HUES64 (cell line): ENCODE results near the gene IQGAP2.
A peak's percentile ranks its signal among the peaks of the same experiment; 100 is the strongest.

Experiments
- H3K27ac ChIP-seq: 2 replicates; pipeline ENCODE4 v1.7.0; 2013; ENCODE audit warnings: low read depth, low read length, inconsistent platforms
- H3K27me3 ChIP-seq: 2 replicates; pipeline ENCODE4 v1.6.1; 2013; ENCODE audit warnings: mild to moderate bottlenecking, low read length; ENCODE audit not compliant: insufficient read depth
- H3K36me3 ChIP-seq: 2 replicates; pipeline ENCODE4 v1.6.1; 2013; ENCODE audit warnings: mild to moderate bottlenecking, low read length; ENCODE audit not compliant: insufficient read depth
- H3K4me1 ChIP-seq: 2 replicates; pipeline ENCODE4 v1.6.1; 2013; ENCODE audit warnings: mild to moderate bottlenecking, low read length, moderate library complexity; ENCODE audit not compliant: insufficient read depth
- H3K4me3 ChIP-seq: 2 replicates; pipeline ENCODE4 v1.5.1; 2013; ENCODE audit warnings: mild to moderate bottlenecking, low read length, moderate library complexity
- H3K9ac ChIP-seq: 2 replicates; pipeline ENCODE4 v1.6.1; 2013; ENCODE audit warnings: mild to moderate bottlenecking, low read depth, low read length
- H3K9me3 ChIP-seq: 2 replicates; pipeline ENCODE4 v1.6.1; 2013; ENCODE audit warnings: low read depth, low read length; ENCODE audit not compliant: insufficient read depth
- WGBS: fragments of 150-250, 120-280 bp; methylation state at CpG from one replicate; pipeline ENCODE4 v1.1.7; 2013; ENCODE audit warnings: missing lambda C conversion rate; 5-methylcytosine and 5-hydroxymethylcytosine counted together

The IQGAP2 gene

GRCh38 chr5:76401801-76402250, 1.3 kb upstream of the IQGAP2 start:
- WGBS = 69% methylated on average over 11 of the region's 11 CpGs
- peaks cover 23% of the 10 kb centered on the region for H3K4me1 ChIP-seq
- no peaks in the 10 kb centered on the region for H3K27me3 ChIP-seq
- H3K9me3 ChIP-seq = no peaks in the 10 kb centered on the region
- H3K4me3 ChIP-seq = peak overlapping the region; percentile 89
- H3K36me3 ChIP-seq = no peaks in the 10 kb centered on the region
- peak overlapping the region; percentile 51; the same call in 1 of the 2 replicates for H3K9ac ChIP-seq
- H3K27ac ChIP-seq = no peak overlapping the region

GRCh38 chr5:76402251-76402885, 717 bp upstream of the IQGAP2 start:
- WGBS = 17% methylated on average over 22 of the region's 25 CpGs
- Histone ChIP-seq H3K36me3 (no peaks in the 10 kb centered on the region), H3K4me3 (peak overlapping the region; percentile 89), H3K27ac (peak overlapping the region; percentile 64), H3K4me1 (peaks cover 23% of the 10 kb centered on the region), H3K9ac (peak overlapping the region; percentile 82), H3K9me3 (no peaks in the 10 kb centered on the region), H3K27me3 (no peaks in the 10 kb centered on the region)

GRCh38 chr5:76403766-76404222, 709 bp downstream of the IQGAP2 start:
- Histone ChIP-seq H3K4me1 (peaks cover 23% of the 10 kb centered on the region), H3K4me3 (peak overlapping the region; percentile 89), H3K27ac (peak overlapping the region; percentile 24; the same call in 1 of the 2 replicates), H3K9me3 (no peaks in the 10 kb centered on the region), H3K27me3 (no peaks in the 10 kb centered on the region), H3K9ac (peak overlapping the region; percentile 82), H3K36me3 (no peaks in the 10 kb centered on the region)
- under 1% methylated on average over 29 of the region's 30 CpGs for WGBS

GRCh38 chr5:76404223-76405211, 1.4 kb downstream of the IQGAP2 start:
- Histone ChIP-seq H3K36me3 (no peaks in the 10 kb centered on the region), H3K9ac (peak overlapping the region; percentile 11; the same call in 1 of the 2 replicates), H3K4me1 (peaks cover 23% of the 10 kb centered on the region), H3K4me3 (peak overlapping the region; percentile 89), H3K27me3 (no peaks in the 10 kb centered on the region), H3K9me3 (no peaks in the 10 kb centered on the region), H3K27ac (no peak overlapping the region)
- 34% methylated on average over 21 of the region's 21 CpGs for WGBS

- H3K9me3 ChIP-seq = no peaks in the 10 kb centered on the region
- H3K27ac ChIP-seq = no peak overlapping the region
- 89% methylated on average over 1 of the region's 1 CpG for WGBS
- no peaks in the 10 kb centered on the region for H3K27me3 ChIP-seq
- H3K9ac ChIP-seq = no peak overlapping the region
- H3K36me3 ChIP-seq = no peaks in the 10 kb centered on the region
- no peak overlapping the region for H3K4me3 ChIP-seq
- peaks cover 23% of the 10 kb centered on the region for H3K4me1 ChIP-seq
Observed at GRCh38 chr5:76406014-76406413, 2.9 kb downstream of the IQGAP2 start.

- Histone ChIP-seq H3K9ac (no peak overlapping the region), H3K27ac (no peak overlapping the region), H3K36me3 (no peaks in the 10 kb centered on the region), H3K27me3 (no peaks in the 10 kb centered on the region), H3K4me3 (no peak overlapping the region), H3K4me1 (peaks cover 19% of the 10 kb centered on the region), H3K9me3 (no peaks in the 10 kb centered on the region)
- WGBS = 100% methylated on average over 1 of the region's 1 CpG
Observed at GRCh38 chr5:76406673-76407072, 3.6 kb downstream of the IQGAP2 start.

- H3K27me3 ChIP-seq = no peaks in the 10 kb centered on the region
- H3K9me3 ChIP-seq = no peaks in the 10 kb centered on the region
- no peak overlapping the region for H3K27ac ChIP-seq
- 95% methylated on average over 7 of the region's 7 CpGs for WGBS
- H3K36me3 ChIP-seq = no peaks in the 10 kb centered on the region
- H3K4me1 ChIP-seq = peaks cover 15% of the 10 kb centered on the region
- H3K4me3 ChIP-seq = no peak overlapping the region
- no peak overlapping the region for H3K9ac ChIP-seq
Observed at GRCh38 chr5:76408104-76408654, 5.1 kb downstream of the IQGAP2 start.

- Histone ChIP-seq H3K4me3 (no peak overlapping the region), H3K36me3 (no peaks in the 10 kb centered on the region), H3K9me3 (no peaks in the 10 kb centered on the region), H3K4me1 (no peaks in the 10 kb centered on the region; the same call in 1 of the 2 replicates), H3K9ac (no peak overlapping the region), H3K27ac (no peak overlapping the region), H3K27me3 (no peaks in the 10 kb centered on the region)
Observed at GRCh38 chr5:76412511-76412910, 9.4 kb downstream of the IQGAP2 start.

GRCh38 chr5:76413746-76414145, 10.7 kb downstream of the IQGAP2 start:
- Histone ChIP-seq H3K36me3 (no peaks in the 10 kb centered on the region), H3K9ac (no peak overlapping the region), H3K4me1 (no peaks in the 10 kb centered on the region; the same call in 1 of the 2 replicates), H3K27ac (no peak overlapping the region), H3K27me3 (no peaks in the 10 kb centered on the region), H3K9me3 (no peaks in the 10 kb centered on the region), H3K4me3 (no peak overlapping the region)
- 100% methylated on average over 5 of the region's 5 CpGs for WGBS

GRCh38 chr5:76414788-76415187, 11.7 kb downstream of the IQGAP2 start:
- Histone ChIP-seq H3K9me3 (no peaks in the 10 kb centered on the region), H3K27me3 (no peaks in the 10 kb centered on the region), H3K36me3 (no peaks in the 10 kb centered on the region), H3K4me1 (no peaks in the 10 kb centered on the region; the same call in 1 of the 2 replicates), H3K4me3 (no peak overlapping the region), H3K9ac (no peak overlapping the region), H3K27ac (no peak overlapping the region)
- WGBS = 87% methylated on average over 3 of the region's 3 CpGs

- H3K9ac ChIP-seq = no peak overlapping the region
- H3K4me3 ChIP-seq = no peak overlapping the region
- no peaks in the 10 kb centered on the region for H3K9me3 ChIP-seq
- H3K27me3 ChIP-seq = no peaks in the 10 kb centered on the region
- H3K36me3 ChIP-seq = no peaks in the 10 kb centered on the region
- WGBS = 90% methylated on average over 2 of the region's 2 CpGs
- H3K4me1 ChIP-seq = no peaks in the 10 kb centered on the region; the same call in 1 of the 2 replicates
- no peak overlapping the region for H3K27ac ChIP-seq
Observed at GRCh38 chr5:76415855-76416254, 12.8 kb downstream of the IQGAP2 start.
